CD4-positive, alpha-beta T cell treated with Interleukin-10 for 1 hour (primary cell): Measurements from ENCODE around the gene TCOF1.
"Not testable (repeated sequence)": the region's sequence is repeated elsewhere in the genome, so short reads cannot be mapped to it uniquely, and the experiment has no call there.

ENCODE experiments used
- DNase-seq: peaks from one replicate; pipeline ENCODE4 v3.0.0-alpha.2; 2020

The TCOF1 gene

DNA sequence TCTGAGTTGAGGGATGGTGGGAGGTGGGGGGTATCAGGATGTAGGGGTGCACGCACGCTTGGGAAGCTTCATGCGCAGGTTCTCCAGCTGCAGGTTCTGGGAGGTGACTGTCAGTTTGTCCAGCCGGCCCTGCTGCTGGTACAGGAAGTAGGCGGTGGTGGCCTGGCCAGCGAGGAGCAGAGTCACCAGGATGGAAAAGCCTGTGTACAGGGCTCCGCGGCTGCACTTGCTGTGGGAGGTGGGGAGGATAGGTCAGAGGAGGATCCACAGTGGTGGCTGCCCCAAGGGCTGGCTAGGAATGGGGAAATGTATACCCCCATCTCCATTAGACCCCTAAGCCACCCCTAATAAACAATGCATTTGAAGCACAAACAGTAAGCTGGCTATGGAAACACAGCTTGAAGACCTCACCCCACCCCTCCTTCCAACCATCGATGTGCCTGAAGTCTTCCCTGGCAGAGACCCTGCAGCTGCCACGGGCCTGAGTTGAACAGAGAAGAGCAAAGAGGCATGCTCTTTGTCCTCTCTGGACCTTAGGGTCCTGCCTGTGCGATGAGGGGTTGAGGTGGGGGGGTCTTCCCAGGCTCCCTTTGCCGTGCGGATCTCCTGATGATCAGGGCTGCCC is 49.7 kb downstream of the TCOF1 start:
- DNase-seq, result peak; percentile 12

DNA sequence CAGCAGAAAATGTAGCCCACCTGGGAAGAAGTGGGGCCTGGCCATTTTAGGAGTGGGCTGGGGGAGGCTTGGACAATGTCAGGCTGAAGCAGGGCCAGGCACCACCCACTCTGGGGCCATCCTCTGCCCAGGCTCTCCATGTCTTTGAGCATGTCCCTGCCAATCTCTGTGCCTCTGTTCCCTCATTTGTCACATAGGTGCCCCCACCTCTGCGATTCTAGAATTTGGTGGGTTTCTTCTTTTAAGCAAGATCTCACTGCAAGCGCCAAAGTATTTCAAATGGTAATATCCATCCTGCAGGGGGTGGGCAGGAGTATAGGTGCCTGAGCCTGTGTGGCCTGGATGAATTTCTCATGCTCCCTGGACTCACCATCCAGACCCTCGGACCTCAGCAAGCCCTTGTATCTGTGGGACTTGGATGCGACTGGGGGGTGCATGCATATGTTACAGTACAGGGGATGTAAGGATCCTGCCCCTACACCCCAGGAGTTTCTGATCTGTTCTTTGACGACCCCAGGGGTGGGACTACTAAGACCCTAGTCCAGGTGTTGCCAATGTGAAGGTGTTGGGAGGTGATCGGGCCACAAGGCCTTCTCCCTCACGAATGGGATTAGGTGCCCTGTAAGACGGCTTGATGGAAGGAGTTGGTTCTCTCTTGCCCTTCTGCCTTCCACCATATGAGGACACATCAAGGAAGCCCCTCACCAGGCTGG is 50.9 kb downstream of the TCOF1 start:
- DNase-seq, result peak; percentile 14

DNA sequence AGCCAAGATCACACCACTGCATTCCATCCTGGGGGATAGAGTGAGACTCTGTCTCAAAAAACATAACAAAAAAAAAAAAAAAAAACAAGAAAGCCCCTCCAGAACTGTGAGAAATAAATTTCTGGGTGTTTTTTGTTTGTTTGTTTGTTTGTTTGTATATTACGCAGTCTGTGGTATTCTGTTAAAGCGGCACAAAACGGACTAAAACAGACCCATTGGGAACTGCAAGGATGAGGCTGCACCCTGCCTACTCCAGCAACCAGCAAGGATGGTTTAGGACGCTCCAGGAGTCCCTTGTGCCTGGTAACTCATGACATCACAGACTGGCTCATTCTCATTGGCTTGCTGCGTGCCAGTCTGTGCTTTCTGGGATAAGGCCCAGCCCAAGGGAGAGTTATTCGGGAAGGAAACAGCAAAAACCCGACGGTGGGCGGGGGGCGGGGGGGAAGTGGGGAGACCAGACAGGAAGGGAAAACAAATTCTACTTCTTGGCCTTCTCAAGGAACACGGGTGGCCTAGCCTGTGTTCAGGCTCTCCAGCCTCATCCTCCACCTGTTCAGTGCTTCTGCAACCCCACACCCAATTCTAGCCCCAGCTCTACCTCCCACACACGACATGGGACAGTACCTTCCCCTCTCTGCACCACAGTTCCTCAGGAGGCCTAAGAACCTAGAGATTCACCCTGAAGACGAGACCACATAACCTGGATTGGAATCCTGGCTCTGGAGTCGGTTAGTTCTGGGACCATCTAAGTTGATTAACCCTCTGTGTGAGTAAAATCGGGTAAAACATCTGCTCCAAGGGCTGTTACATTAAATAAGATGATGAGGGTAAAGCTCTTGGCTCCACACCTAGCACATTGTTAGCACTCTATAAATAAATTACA is 52.4 kb downstream of the TCOF1 start:
- peak; percentile 71 for DNase-seq

DNA sequence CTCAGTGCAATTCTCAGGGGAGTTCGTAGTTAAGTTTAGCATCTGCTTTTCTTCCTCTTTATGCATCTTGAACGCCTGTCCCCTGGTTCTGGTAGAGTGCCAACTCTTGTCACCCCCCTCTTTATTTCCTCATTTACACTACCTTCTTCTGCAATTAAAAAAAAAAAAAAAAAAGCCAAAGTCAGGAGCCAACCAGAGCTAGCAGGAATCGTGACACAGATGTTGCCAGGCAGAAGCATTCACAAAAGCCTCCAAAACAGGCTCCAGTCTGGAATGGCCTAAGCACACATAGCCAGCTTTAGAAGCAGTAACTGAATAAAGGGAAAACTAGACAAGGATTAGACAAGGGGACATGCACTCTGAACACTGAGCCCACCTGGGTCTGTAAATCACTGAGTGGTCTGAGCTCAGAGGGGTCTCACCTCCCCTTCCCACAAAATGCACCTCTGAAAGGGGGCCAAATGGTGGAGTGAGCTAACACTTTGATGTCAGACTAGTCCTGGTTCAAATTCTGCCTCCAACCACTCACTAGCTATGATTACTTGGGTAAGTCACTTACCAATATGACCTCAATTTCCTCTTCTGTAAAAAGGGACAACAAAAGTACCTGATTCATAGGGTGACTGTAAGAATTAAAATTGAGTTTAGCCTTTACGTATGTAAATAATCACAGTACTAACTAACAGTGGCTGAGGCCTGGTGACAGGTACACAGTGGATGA is 53.2 kb downstream of the TCOF1 start:
- DNase-seq, result peak; percentile 74

DNA sequence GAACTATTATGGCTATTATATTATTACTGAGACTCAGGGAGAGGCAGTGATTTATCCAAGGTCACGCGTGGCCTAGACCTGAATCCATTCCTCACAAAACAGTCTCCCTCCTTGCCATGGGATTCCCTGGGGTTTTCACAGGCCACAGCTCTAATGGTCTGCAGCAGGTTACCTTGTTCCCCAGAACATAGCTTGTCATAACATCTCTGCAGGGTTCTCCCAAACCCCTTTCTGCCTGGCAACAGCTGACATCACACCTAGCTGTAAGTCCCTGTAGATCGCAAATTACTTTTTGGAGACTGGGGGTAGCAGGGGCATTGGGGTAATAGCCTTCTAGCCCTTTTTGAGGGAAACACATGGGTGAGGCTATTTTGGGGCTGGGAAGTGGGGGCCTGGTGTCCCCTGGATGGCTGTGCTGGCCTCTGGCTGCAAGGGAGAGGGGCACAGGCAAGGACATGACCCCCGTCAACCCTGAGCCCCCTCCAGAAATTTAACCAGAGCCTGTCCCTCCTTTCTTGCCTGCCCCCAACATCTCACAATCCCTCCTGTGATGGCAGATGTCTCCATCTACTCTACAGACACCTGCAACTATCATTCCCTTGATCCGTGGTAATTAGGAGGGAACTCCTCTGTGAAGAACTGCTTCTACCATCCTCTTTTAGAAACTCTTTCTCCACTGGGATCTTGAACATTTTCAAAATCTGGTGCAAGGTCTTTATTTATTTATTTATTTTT is 53.9 kb downstream of the TCOF1 start:
- peak; percentile 78 for DNase-seq

DNA sequence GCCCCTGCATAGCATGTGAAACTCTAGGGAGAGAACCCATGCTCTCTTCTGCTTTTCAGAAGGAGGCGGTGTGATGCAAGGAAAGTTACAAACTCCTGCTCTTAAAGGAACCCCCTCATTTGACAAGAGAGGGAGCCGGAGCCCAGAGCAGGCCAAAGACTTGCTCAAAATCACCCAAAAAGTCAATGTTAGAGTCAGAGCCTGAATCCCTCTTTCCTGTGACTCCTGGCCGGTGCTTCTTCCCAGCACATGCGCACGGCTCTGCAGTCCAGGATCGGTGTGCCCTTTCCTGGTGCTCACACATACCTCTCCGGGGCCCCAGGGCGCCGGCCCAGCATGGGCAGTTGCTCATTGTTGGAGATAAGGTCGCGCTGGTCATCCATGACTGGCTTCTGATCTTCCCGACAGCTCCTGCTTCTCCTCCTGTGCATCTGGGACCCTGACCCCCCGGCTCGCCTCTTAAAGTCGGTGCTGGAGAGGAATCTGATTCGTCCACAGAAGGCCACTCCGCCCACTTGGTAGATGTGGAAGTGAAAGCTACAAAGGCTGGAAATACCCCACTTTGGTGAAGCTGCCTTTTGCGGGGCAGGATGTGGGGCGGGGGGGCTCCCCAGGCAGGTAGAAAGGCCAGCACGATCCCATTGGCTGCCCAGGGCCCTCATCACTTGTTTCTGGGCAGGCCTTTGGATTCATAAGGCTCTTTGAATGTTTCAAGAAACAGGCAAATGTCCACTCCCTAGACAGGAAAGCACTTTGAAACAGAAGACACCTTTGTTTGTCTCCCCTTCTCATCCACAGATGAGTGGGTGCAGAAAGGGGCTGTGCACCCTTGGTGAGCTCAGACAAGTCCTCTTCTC is 55.0 kb downstream of the TCOF1 start, which contains the start of gene CD74:
TSS of gene CD74 (minus strand) at position 592 of the 857 bp plus-strand sequence. CDS start at position 431, 161 bp downstream.
- peak; percentile 97 for DNase-seq

DNA sequence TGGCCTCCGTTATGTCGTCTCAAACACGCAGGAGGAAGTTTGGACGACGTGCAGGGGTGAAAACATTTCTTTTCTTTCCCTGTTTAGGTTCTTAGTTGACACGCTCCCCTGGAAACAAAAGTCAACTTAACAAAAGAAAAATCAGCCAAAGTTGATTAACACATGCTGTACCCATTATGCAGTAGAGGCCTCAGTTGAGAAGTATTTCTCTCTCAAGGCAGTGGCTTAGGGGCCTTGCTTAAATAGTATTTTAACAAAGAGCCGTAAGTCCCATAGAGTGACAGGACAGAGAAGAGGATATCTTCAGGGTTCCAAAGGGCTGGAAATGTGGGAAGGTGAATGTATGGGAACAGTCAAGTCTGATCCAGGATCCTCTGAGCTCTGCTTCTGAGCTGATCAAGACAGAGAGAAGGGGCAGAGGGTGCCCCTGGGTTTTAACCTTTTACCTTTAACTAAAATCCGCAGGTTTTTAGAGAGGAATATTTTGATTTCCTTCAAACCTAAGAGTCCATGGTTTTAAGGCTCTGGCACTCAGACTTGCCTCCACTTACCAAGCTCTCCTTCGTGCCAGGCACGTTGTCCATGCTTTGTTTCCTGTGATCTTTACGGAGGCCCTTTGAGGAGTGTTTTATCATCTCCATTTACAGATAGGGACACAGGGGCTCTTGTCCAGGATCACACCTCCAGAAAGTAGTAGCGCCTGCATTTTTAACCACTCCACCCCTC is 55.8 kb downstream of the TCOF1 start:
- no peak for DNase-seq

DNA sequence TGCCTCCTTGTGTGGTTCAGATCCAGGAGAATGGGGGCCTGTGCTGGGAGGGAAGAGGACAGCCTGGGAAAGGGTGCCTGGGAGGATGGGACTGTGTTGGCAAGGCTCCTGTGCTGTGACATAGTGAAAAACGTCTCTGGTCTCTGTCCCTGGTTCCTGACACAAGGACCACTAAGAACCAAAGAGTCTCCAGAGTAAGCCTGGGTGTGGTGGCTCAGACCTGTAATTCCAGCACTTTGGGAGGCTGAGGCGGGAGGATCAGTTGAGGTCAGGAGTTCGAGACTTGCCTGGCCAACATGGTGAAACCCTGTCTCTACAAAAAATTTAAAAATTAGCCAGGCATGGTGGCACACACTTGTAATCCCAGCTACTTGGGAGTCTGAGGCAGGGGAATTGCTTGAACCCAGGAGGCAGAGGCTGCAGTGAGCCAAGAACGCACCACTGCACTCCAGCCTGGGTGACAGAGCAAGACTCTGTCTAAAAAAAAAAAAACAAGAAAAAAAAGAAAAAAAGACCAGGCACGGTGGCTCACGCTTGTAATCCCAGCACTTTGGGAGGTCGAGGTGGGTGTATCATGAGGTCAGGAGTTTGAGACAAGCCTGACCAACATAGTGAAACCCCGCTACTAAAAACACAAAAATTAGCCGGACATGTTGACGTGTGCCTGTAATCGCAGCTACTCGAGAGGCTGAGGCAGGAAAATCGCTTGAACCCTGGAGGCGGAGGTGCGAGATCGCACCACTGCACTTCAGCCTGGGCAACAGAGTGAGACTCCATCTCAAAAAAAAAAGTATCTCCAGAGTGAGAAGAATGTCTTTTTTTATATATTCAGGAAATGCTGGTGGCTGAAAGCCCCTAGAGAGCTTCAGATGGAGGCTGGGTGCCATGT is 56.6 kb downstream of the TCOF1 start:
- DNase-seq, result not testable (repeated sequence)

DNA sequence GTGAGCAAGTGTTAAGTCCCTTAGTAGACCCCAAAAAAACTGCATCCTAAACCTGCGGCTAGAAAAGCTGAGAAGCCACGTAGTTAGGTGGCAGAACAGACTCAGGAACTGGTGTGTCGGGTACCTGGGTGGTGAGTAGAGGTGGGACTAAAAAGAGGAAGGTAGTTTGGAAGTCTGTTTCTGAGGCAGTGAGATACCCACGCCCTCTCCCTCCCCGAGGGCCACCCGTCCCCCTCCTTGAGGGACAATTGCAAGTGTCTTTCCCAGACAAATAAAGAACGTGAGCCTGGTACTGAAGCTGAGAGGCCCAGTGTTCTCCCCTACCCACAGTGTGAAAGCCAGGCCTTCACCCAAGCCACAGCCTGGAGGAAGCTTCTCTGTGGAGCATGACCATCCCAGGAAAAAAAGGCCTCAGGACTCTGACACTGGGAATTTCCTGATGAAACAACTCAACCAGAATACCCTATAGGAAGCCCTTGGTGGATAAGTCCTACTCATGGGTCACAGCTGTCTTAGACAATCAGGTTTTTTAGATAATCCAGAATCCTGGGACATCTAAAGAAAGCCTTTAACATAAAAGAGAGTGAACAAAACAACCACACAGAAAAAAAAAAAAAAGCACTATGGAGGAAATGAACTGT is 62.3 kb downstream of the TCOF1 start:
- peak; percentile 8 for DNase-seq

DNA sequence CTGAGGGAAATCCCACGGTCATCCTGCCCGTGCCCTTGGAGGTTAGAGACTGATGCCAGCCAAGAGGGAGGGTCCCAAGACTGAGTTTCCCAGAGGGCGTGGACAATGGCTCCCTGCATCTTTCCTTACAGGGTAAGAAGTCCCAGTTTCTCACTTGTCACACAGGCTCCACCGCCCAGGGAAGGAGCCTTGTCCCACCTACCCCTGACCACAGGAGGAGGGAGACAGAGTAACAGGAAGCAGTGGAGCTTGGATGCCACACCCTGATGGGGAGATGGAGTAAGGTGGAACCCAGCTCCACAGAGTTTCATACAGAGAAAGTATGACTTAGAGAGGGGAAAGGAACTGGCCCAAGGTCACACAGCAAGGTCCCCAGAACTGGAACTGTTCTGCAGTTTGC is 64.6 kb downstream of the TCOF1 start:
- DNase-seq, result no peak

DNA sequence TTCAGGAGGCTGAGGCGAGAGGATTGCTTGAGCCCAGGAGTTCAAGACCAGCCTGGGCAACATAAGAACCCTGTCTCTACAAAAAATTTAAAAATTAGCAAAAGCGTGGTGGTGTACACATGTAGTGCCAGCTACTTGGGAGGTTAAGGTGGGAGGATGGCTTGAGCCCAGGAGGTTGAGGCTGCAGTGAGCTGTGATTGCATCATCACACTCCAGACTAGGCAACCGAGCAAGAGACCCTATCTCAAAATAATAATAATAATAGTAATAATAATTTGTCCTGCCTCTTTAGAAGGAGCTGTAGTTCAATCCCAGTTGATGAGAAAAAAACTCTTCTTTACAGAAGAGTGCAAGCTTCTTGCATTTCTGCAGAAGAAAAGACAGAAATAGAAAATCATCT is 65.3 kb downstream of the TCOF1 start:
- DNase-seq, result no peak

DNA sequence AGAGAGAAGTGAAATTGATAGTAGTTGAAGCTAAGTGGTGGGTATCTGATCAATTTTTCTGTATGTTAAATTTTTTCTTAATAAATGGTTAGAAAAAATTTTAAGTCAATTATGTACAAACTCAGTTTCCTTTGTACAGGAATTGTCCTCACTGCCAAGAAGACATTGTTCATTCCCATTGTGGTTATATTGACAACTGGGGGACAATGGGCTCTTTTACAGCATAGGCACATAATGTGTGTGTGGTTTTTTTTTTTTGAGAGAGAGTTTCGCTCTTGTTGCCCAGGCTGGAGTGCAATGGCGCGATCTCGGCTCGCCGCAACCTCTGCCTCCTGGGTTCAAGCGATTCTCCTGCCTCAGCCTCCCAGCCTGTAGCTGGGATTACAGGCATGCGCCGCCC is 68.7 kb downstream of the TCOF1 start:
- not testable (repeated sequence) for DNase-seq

DNA sequence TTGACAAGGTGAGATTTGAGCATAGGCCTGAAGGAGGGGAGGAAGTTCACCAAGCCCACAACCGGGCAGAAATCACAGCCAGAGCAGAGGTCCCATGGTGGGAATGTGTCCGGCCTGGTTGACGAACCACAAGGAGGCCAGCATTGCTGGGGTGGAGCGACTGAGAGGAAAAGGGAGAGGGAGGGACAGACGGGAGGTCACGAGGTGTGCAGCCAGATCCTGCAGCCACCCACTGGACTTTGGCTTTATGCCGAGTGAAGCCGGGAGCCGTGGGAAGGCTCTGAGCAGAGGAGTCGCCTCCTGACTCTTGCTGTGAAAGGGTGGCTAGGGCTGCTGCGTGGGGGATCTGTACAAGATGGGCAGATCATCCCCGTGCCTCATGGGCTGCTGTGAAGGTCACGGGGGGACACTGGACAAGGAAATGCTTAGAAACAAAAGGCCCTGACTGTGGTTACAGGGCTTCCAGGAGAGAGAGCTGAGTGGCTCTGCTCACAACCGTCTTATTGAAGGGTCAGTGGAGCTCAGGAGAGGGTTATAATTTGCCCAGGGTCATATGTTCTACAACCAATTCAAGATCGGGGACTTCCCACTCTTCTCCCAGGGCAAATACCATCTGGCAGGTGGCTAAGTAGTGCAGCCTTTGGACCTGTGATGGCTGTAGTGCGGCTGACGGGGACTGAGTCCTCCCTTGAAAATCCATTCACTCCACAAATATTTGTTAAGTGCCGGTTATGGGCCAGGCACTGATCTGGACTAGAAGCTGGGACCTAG is 70.8 kb downstream of the TCOF1 start:
- DNase-seq, result no peak

DNA sequence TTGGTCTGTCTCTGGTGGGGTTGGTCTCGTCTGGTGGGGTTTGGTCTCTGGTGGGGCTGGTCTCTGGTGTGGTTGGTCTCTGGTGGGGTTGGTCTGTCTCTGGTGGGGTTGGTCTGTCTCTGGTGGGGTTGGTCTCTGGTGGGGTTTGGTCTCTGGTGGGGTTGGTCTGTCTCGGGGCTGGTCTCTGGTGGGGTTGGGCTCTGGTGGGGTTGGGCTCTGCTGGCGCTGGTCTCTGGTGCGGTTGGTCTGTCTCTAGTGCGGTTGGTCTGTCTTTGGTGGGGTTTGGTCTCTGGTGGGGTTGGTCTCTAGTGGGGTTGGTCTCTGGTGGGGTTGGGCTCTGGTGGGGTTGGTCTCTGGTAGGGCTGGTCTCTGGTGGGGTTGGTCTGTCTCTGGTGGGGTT is 71.5 kb downstream of the TCOF1 start:
- no peak for DNase-seq

DNA sequence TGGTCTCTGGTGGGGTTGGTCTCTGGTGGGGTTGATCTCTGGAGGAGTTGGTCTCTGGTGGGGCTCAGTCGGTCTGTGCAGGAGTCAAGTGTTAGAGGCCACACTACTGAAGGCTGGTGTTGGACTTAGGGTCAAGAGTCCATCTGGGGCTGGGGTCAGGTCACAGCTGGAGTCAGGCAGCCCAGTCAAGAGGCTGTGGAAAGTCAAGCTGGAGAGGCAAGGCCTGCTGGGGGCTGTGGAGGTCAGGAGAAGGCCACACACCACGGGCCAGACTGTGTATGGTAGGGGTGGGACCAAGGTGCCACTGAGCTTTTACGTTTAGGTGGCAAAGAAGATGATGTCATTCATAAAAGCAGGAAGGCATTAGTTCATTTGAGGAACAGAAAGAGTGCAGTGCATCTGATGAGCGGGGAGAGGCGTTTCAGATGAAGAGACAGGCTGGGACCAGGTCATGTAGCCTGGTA is 71.9 kb downstream of the TCOF1 start:
- peak; percentile 7 for DNase-seq

DNA sequence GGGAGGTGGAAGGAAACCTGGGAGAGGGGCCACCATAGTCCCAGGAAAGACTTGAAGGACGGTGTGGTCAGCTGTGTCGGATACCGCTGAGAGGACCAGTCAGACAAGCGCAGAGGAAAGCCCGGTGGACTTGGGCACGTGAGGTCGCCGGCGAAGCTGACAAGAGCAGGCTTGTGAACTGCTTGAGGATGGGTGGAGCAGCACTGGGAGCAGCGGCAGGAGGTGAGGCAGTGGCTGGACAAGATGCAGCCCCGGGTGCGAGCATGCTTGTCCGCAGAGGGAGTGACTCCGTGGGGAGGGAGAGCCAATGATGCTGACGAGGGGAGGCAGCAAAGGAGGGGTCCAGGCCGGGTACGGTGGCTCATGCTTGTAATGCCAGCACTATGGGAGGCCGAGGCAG is 73.6 kb downstream of the TCOF1 start:
- DNase-seq, result no peak

DNA sequence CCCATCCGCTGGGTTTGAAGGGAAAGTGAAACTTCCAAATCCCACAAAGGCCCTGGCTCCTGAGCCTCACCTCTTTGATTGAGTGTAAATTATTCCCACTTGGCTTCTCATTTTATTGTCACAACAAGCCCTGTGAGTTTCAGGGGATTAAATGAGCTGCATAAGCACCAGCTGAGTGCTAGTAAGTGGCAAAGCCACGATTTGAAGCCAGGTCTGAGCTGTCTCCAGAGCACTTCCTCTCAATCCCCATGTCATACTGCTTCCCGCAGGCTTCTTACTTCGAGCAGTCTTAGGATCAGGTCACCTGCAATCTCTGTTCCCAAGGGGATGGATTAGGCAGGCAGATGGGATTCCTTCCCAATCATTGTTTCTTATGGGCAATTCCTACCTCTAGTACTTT is 74.1 kb downstream of the TCOF1 start:
- no peak for DNase-seq

DNA sequence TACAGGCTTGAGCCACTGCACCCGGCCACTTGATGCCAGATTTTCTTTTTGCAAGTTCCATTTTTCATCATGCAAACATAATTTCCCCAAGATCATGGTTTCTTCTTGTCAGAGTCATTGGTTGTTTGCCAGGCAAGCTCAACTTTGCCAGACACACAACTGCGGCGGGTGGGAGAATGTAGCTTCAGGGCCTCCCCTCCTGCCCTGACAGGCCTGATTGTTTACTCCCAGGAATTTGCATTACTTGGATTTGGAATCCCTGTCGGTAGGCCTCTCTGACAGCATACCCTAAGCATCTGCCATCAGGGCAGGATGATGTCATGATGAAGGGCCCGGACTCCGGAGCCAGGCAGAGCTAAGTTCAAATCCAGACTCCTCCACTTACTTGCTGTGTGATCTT is 77.0 kb downstream of the TCOF1 start:
- DNase-seq, result no peak
